HG02973 (cell line): ENCODE results near the gene GIMAP5.
"Not testable (repeated sequence)": the region's sequence is repeated elsewhere in the genome, so short reads cannot be mapped to it uniquely, and the experiment has no call there.

Source experiments
- ATAC-seq: cut with Tn5 transposase; IDR thresholded peaks from one replicate; pipeline ENCODE4 v1.9.1; 2021; ENCODE audit warnings: moderate library complexity; ENCODE audit not compliant: unreplicated experiment

GIMAP5 gene

GRCh38 chr7:150766334-150766709, 29.1 kb downstream of the GIMAP5 start:
- no peak for ATAC-seq

GRCh38 chr7:150769768-150770167, 32.5 kb downstream of the GIMAP5 start:
- ATAC-seq = no peak

GRCh38 chr7:150774131-150774530, 36.9 kb downstream of the GIMAP5 start:
- ATAC-seq = not testable (repeated sequence)

GRCh38 chr7:150778014-150778737, 41.0 kb downstream of the GIMAP5 start:
- no peak for ATAC-seq

- no peak for ATAC-seq
Observed at GRCh38 chr7:150778738-150779301, 41.6 kb downstream of the GIMAP5 start.

GRCh38 chr7:150780292-150780691, 43.1 kb downstream of the GIMAP5 start:
- no peak for ATAC-seq

- no peak for ATAC-seq
Observed at GRCh38 chr7:150781103-150781502, 43.9 kb downstream of the GIMAP5 start.

- ATAC-seq = no peak
Observed at GRCh38 chr7:150781961-150782360, 44.7 kb downstream of the GIMAP5 start.

- ATAC-seq = no peak
Observed at GRCh38 chr7:150784120-150784736, 47.0 kb downstream of the GIMAP5 start.

- ATAC-seq = no peak
Observed at GRCh38 chr7:150784954-150785353, 47.7 kb downstream of the GIMAP5 start.

- no peak for ATAC-seq
Observed at GRCh38 chr7:150787321-150788281, 50.4 kb downstream of the GIMAP5 start.

GRCh38 chr7:150788474-150789269, 51.5 kb downstream of the GIMAP5 start:
- ATAC-seq = no peak

- ATAC-seq = no peak
Observed at GRCh38 chr7:150790416-150791075, 53.3 kb downstream of the GIMAP5 start.

GRCh38 chr7:150791304-150791703, 54.1 kb downstream of the GIMAP5 start:
- no peak for ATAC-seq

GRCh38 chr7:150791746-150792452, 54.7 kb downstream of the GIMAP5 start:
- ATAC-seq = no peak
